ENCODE measurements around the gene PPP1R7.

Gene PPP1R7

GRCh38 chr2:241141214-241141770 lies 9.0 kb upstream of the PPP1R7 start:
- DNase-seq, result no peak

- DNase-seq, result no peak
These were observed 8.2 kb upstream of the PPP1R7 start for GRCh38 chr2:241142063-241142462.

GRCh38 chr2:241142593-241142992 lies 7.7 kb upstream of the PPP1R7 start:
- DNase-seq, result no peak

- DNase-seq, result no peak
These were observed 4.0 kb upstream of the PPP1R7 start for GRCh38 chr2:241146286-241146685.

GRCh38 chr2:241147336-241147735 lies 2.9 kb upstream of the PPP1R7 start:
- no peak for DNase-seq

GRCh38 chr2:241148239-241148638 lies 2.0 kb upstream of the PPP1R7 start:
- DNase-seq, result no peak

- peak; percentile 88 for DNase-seq
These were observed 1.2 kb upstream of the PPP1R7 start, which contains the start of gene PASK for GRCh38 chr2:241148891-241149674. Gene PASK, minus strand, starts transcription at chr2:241149472. Its CDS starts 6,440 bp downstream, at chr2:241143032.

- DNase-seq, result no peak
These were observed 667 bp upstream of the PPP1R7 start for GRCh38 chr2:241149675-241149924.

- no peak for DNase-seq
These were observed 628 bp downstream of the PPP1R7 start for GRCh38 chr2:241150660-241151530.

GRCh38 chr2:241151934-241152660 lies 1.8 kb downstream of the PPP1R7 start:
- no peak for DNase-seq

GRCh38 chr2:241153616-241154015 lies 3.3 kb downstream of the PPP1R7 start:
- DNase-seq, result no peak

- DNase-seq, result no peak
These were observed 4.6 kb downstream of the PPP1R7 start for GRCh38 chr2:241154915-241155314.

- no peak for DNase-seq
These were observed 5.7 kb downstream of the PPP1R7 start for GRCh38 chr2:241155936-241156335.

GRCh38 chr2:241156971-241157441 lies 6.7 kb downstream of the PPP1R7 start:
- DNase-seq, result no peak

GRCh38 chr2:241157841-241158545 lies 7.7 kb downstream of the PPP1R7 start:
- DNase-seq, result no peak

- DNase-seq, result no peak
These were observed 8.3 kb downstream of the PPP1R7 start for GRCh38 chr2:241158546-241158900.

- no peak for DNase-seq
These were observed 8.8 kb downstream of the PPP1R7 start for GRCh38 chr2:241159116-241159515.

- DNase-seq, result no peak
These were observed 10.1 kb downstream of the PPP1R7 start for GRCh38 chr2:241160318-241160717.

- peak; percentile 86 for DNase-seq
These were observed 11.5 kb downstream of the PPP1R7 start for GRCh38 chr2:241161646-241162281.

GRCh38 chr2:241163601-241164118 lies 13.4 kb downstream of the PPP1R7 start:
- no peak for DNase-seq

- no peak for DNase-seq
These were observed 18.1 kb downstream of the PPP1R7 start for GRCh38 chr2:241168366-241168765.

- no peak for DNase-seq
These were observed 23.3 kb downstream of the PPP1R7 start for GRCh38 chr2:241173557-241173956.
